Mesothelial cell of epicardium (in vitro differentiated cells): ENCODE data around the gene LRCH2. TPM values are rescaled to one million over a fixed set of nuclear protein-coding genes. Genes with fewer than 3 reads are reported as not detected.

Experiments used
- DNase-seq, 2 experiments: peaks; one replicate each; pipeline ENCODE4 v3.0.0; 2021; ENCODE audit warnings: low spot score in 2 of 2; ENCODE audit not compliant: unreplicated experiment in 2 of 2
- H3K27ac Mint-ChIP-seq: 2 replicates; pipeline ENCODE4 v1.8.0; 2021; ENCODE audit warnings: mixed read lengths
- H3K27me3 Mint-ChIP-seq: 2 replicates; pipeline ENCODE4 v1.8.0; 2021; ENCODE audit warnings: low read depth, mixed read lengths
- H3K36me3 Mint-ChIP-seq: 2 replicates; pipeline ENCODE4 v1.8.0; 2021; ENCODE audit warnings: mixed read lengths
- H3K4me1 Mint-ChIP-seq: 2 replicates; pipeline ENCODE4 v1.8.0; 2021; ENCODE audit warnings: mixed read lengths
- H3K4me3 Mint-ChIP-seq: 2 replicates; pipeline ENCODE4 v1.8.0; 2021; ENCODE audit warnings: mild to moderate bottlenecking, moderate library complexity, mixed read lengths
- H3K9me3 Mint-ChIP-seq: 2 replicates; pipeline ENCODE4 v1.8.0; 2021; ENCODE audit warnings: mixed read lengths
- CTCF ChIP-seq: fragments of 200-600 bp; sonication (generic); IDR thresholded peaks from one replicate; pipeline ENCODE4 v1.5.0; 2021; ENCODE audit warnings: antibody characterized with exemption; ENCODE audit not compliant: unreplicated experiment
- total RNA-seq: library from RNA; stranded (reverse); gene quantifications from 3 replicates; pipeline ENCODE4 v1.2.1, GENCODE V29; 2021

Gene LRCH2
- total RNA-seq, 1 donor from 2014 or later, result 29.1 TPM

DNA sequence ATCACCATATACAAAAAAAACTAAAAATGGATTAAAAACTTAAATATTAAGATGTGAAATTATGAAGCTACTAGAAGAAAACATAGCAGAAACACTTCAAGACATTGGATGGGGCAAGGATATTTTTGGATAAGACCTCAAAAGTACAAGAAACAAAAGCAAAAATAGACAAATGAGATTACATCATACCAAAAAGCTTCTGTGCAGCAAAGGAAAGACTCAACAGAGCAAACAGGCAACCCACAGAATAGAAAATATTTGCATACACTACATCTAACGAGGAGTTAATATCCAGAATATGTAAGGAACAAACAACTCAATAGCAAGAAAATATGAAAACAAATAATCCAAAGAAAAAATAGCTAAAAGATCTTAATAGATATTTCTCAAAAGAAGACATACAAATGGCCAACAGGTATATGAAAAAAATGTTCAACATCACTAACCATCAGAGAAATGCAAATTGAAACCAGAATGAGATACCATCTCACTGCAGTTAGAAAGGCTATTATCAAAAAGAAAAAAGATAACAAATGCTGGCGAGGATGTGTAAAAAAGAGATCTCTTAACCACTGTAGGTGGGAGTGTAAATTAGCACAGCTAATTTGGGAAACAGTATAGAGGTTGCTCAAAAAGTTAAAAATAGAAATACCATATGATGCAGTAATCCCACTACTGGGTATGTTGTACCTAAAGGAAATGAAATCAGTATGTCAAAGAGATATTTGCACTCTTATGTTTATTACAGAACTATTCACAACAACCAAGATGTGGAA, 17.8 kb upstream of the LRCH2 start:
- Mint-ChIP-seq H3K27me3 (no peaks in the 10 kb centered on the region), H3K27ac (no peak overlapping the region)

GRCh38 chrX:115237056-115237455, 3.2 kb upstream of the LRCH2 start:
- no peak for DNase-seq
- TF ChIP-seq CTCF, result no peak
- Mint-ChIP-seq H3K4me3 (no peak overlapping the region), H3K4me1 (peaks cover 45% of the 10 kb centered on the region), H3K27ac (peak overlapping the region; percentile 82), H3K9me3 (peaks cover 3% of the 10 kb centered on the region), H3K27me3 (no peaks in the 10 kb centered on the region), H3K36me3 (peaks cover 3% of the 10 kb centered on the region)

More for the DNA sequence above, 17.8 kb upstream of the LRCH2 start:
- no peak for DNase-seq
- no peak for TF ChIP-seq CTCF
- Mint-ChIP-seq H3K4me3 (no peak overlapping the region), H3K36me3 (no peaks in the 10 kb centered on the region), H3K4me1 (peaks cover 28% of the 10 kb centered on the region), H3K9me3 (no peaks in the 10 kb centered on the region)

DNA sequence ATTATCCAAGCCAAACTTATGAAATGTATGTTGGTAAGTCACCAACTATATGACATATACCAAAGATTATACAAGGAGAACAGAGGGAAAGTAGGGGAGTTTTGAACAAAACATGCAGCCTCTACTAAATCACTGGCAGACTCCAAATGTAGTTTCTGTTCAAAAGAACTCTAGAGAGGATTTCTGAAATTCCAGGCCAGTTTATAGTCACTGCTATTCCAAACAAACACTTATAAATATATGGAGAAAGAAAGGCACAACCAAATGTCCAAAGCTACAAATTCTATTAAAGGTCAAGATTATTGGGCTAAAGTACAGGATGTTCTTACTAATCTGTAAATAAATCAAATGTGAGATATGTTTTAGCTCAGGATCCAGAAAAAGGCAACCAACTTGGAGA, 2.7 kb upstream of the LRCH2 start:
- Mint-ChIP-seq H3K4me1 (peaks cover 50% of the 10 kb centered on the region), H3K27ac (peak overlapping the region; percentile 82), H3K27me3 (no peaks in the 10 kb centered on the region), H3K9me3 (peaks cover 3% of the 10 kb centered on the region), H3K36me3 (peaks cover 3% of the 10 kb centered on the region), H3K4me3 (no peak overlapping the region)
- DNase-seq, result no peak
- TF ChIP-seq CTCF, result no peak

DNA sequence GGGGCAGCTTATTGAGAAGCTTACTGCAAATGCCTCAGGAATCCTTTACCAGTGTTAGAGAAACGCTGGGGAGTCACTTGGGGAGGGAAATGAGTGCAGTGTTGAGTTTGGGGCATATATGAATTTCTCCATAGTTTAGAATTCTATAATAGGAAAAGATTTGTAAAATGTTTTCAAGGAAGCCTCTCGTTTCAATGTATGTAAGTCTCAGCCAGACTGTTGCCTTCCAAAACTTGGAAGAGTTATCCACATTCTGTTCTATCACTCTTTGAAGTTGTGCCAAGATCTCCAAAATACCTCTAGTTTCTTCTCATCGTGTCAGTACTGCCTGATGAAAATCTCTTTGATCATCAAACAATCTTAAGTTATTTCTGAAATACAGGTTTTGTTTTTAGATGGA, 565 bp upstream of the LRCH2 start:
- Mint-ChIP-seq H3K9me3 (no peaks in the 10 kb centered on the region), H3K27me3 (no peaks in the 10 kb centered on the region), H3K4me3 (peak overlapping the region; percentile 98), H3K36me3 (no peaks in the 10 kb centered on the region), H3K27ac (peak overlapping the region; percentile 92), H3K4me1 (peaks cover 71% of the 10 kb centered on the region)
- no peak for TF ChIP-seq CTCF
- DNase-seq, result no peak

- H3K9me3 Mint-ChIP-seq, result no peaks in the 10 kb centered on the region
- peaks cover 79% of the 10 kb centered on the region for H3K4me1 Mint-ChIP-seq
- no peak for TF ChIP-seq CTCF
- no peaks in the 10 kb centered on the region for H3K36me3 Mint-ChIP-seq
- DNase-seq, result no peak
- peak overlapping the region; percentile 97 for H3K27ac Mint-ChIP-seq
- H3K27me3 Mint-ChIP-seq, result no peaks in the 10 kb centered on the region
- peak overlapping the region; percentile 98 for H3K4me3 Mint-ChIP-seq
Observed at GRCh38 chrX:115232933-115233496, 881 bp downstream of the LRCH2 start.
